ENCODE results near the gene SYT2. TPM values are rescaled to one million over a fixed set of nuclear protein-coding genes. Genes with fewer than 3 reads are reported as not detected.
"Not testable (repeated sequence)": the region's sequence is repeated elsewhere in the genome, so short reads cannot be mapped to it uniquely, and the experiment has no call there.

SYT2 gene
- total and polyA plus RNA-seq, 5 donors from 2014 or later = 0.05 TPM; not detected in 3

GRCh38 chr1:202585590-202585933 is 124.7 kb downstream of the SYT2 start:
- no peak overlapping the region for H3K27ac ChIP-seq (ENCODE audit: insufficient read depth, low read length, poor library complexity, severe bottlenecking)
- no peaks in the 10 kb centered on the region for H3K27me3 ChIP-seq (ENCODE audit: control insufficient read depth, insufficient read depth, low read length)
- H3K36me3 Mint-ChIP-seq = peaks cover 34% of the 10 kb centered on the region
- H3K4me1 Mint-ChIP-seq = no peaks in the 10 kb centered on the region
- DNase-seq = no peak
- no peaks in the 10 kb centered on the region for H3K4me1 ChIP-seq (ENCODE audit: control insufficient read depth, insufficient read depth, low read length, poor library complexity, severe bottlenecking)
- H3K27me3 Mint-ChIP-seq = no peaks in the 10 kb centered on the region
- H3K4me3 ChIP-seq (ENCODE audit: low read depth, low read length) = no peak overlapping the region
- H3K4me3 Mint-ChIP-seq = no peak overlapping the region
- peaks cover 13% of the 10 kb centered on the region for H3K36me3 ChIP-seq (ENCODE audit: control insufficient read depth, insufficient read depth, low read length)
- ATAC-seq (ENCODE audit: low read depth in 2 of 2) = no peak
- no peaks in the 10 kb centered on the region for H3K9me3 Mint-ChIP-seq
- H3K27ac Mint-ChIP-seq = no peak overlapping the region
- no peaks in the 10 kb centered on the region for H3K9me3 ChIP-seq (ENCODE audit: control insufficient read depth in 2 of 2, low read length in 2 of 2)

GRCh38 chr1:202584707-202585589 is 125.3 kb downstream of the SYT2 start:
- H3K27ac Mint-ChIP-seq = no peak overlapping the region
- DNase-seq (no peak), ATAC-seq (ENCODE audit: low read depth in 2 of 2) (no peak)
- H3K4me1 ChIP-seq (ENCODE audit: control insufficient read depth, insufficient read depth, low read length, poor library complexity, severe bottlenecking) = no peaks in the 10 kb centered on the region
- no peak overlapping the region for H3K27ac ChIP-seq (ENCODE audit: insufficient read depth, low read length, poor library complexity, severe bottlenecking)
- H3K27me3 ChIP-seq (ENCODE audit: control insufficient read depth, insufficient read depth, low read length) = no peaks in the 10 kb centered on the region
- H3K9me3 ChIP-seq (ENCODE audit: control insufficient read depth in 2 of 2, low read length in 2 of 2) = no peaks in the 10 kb centered on the region
- H3K9me3 Mint-ChIP-seq = no peaks in the 10 kb centered on the region
- no peak overlapping the region for H3K4me3 ChIP-seq (ENCODE audit: low read depth, low read length)
- peaks cover 13% of the 10 kb centered on the region for H3K36me3 ChIP-seq (ENCODE audit: control insufficient read depth, insufficient read depth, low read length)
- H3K36me3 Mint-ChIP-seq = peaks cover 36% of the 10 kb centered on the region
- H3K4me3 Mint-ChIP-seq = no peak overlapping the region
- H3K27me3 Mint-ChIP-seq = no peaks in the 10 kb centered on the region
- no peaks in the 10 kb centered on the region for H3K4me1 Mint-ChIP-seq

GRCh38 chr1:202582350-202582749 is 127.9 kb downstream of the SYT2 start:
- H3K27me3 Mint-ChIP-seq; DNase-seq; H3K9me3 ChIP-seq (ENCODE audit: control insufficient read depth in 2 of 2, low read length in 2 of 2); H3K4me3 ChIP-seq (ENCODE audit: low read depth, low read length); H3K4me3 Mint-ChIP-seq; H3K4me1 Mint-ChIP-seq; H3K27me3 ChIP-seq (ENCODE audit: control insufficient read depth, insufficient read depth, low read length); ATAC-seq (ENCODE audit: low read depth in 2 of 2); H3K9me3 Mint-ChIP-seq; H3K27ac ChIP-seq (ENCODE audit: insufficient read depth, low read length, poor library complexity, severe bottlenecking); H3K27ac Mint-ChIP-seq; H3K4me1 ChIP-seq (ENCODE audit: control insufficient read depth, insufficient read depth, low read length, poor library complexity, severe bottlenecking): not testable (repeated sequence)
- peaks cover 13% of the 10 kb centered on the region for H3K36me3 ChIP-seq (ENCODE audit: control insufficient read depth, insufficient read depth, low read length)
- H3K36me3 Mint-ChIP-seq = peaks cover 33% of the 10 kb centered on the region

- Mint-ChIP-seq H3K9me3 (no peaks in the 10 kb centered on the region), H3K27me3 (no peaks in the 10 kb centered on the region), H3K36me3 (peaks cover 27% of the 10 kb centered on the region), H3K4me1 (peaks cover 0 to 5% (median 0%) of the 10 kb centered on the region in 4 donors), H3K4me3 (no peak overlapping the region), H3K27ac (peak overlapping the region in 1 of 3 donors; percentile 95)
- Histone ChIP-seq H3K4me3 (ENCODE audit: low read depth, low read length) (no peak overlapping the region), H3K4me1 (ENCODE audit: control insufficient read depth, insufficient read depth, low read length, poor library complexity, severe bottlenecking) (no peaks in the 10 kb centered on the region), H3K9me3 (ENCODE audit: control insufficient read depth in 2 of 2, low read length in 2 of 2) (no peaks in the 10 kb centered on the region), H3K36me3 (ENCODE audit: control insufficient read depth, insufficient read depth, low read length) (peaks cover 13% of the 10 kb centered on the region), H3K27me3 (ENCODE audit: control insufficient read depth, insufficient read depth, low read length) (no peaks in the 10 kb centered on the region), H3K27ac (ENCODE audit: insufficient read depth, low read length, poor library complexity, severe bottlenecking) (no peak overlapping the region)
- DNase-seq (no peak), ATAC-seq (ENCODE audit: low read depth in 2 of 2) (no peak)
Observed at GRCh38 chr1:202580619-202581018, 129.6 kb downstream of the SYT2 start.

- DNase-seq = no peak
- no peak overlapping the region for H3K27ac Mint-ChIP-seq
- H3K27ac ChIP-seq (ENCODE audit: insufficient read depth, low read length, poor library complexity, severe bottlenecking) = no peak overlapping the region
- ATAC-seq (ENCODE audit: low read depth in 2 of 2) = no peak
- H3K36me3 Mint-ChIP-seq = peaks cover 29% of the 10 kb centered on the region
- no peaks in the 10 kb centered on the region for H3K4me1 ChIP-seq (ENCODE audit: control insufficient read depth, insufficient read depth, low read length, poor library complexity, severe bottlenecking)
- H3K4me1 Mint-ChIP-seq = peaks cover 0 to 5% (median 0%) of the 10 kb centered on the region in 4 donors
- H3K4me3 Mint-ChIP-seq = no peak overlapping the region
- H3K27me3 ChIP-seq (ENCODE audit: control insufficient read depth, insufficient read depth, low read length) = no peaks in the 10 kb centered on the region
- no peaks in the 10 kb centered on the region for H3K9me3 ChIP-seq (ENCODE audit: control insufficient read depth in 2 of 2, low read length in 2 of 2)
- H3K4me3 ChIP-seq (ENCODE audit: low read depth, low read length) = no peak overlapping the region
- H3K9me3 Mint-ChIP-seq = no peaks in the 10 kb centered on the region
- peaks cover 15% of the 10 kb centered on the region for H3K36me3 ChIP-seq (ENCODE audit: control insufficient read depth, insufficient read depth, low read length)
- no peaks in the 10 kb centered on the region for H3K27me3 Mint-ChIP-seq
Observed at GRCh38 chr1:202579806-202580205, 130.4 kb downstream of the SYT2 start.

- peaks cover 0 to 5% (median 0%) of the 10 kb centered on the region in 4 donors for H3K4me1 Mint-ChIP-seq
Observed at GRCh38 chr1:202578565-202578964, 131.7 kb downstream of the SYT2 start.

GRCh38 chr1:202578001-202578504 is 132.2 kb downstream of the SYT2 start:
- H3K4me1 Mint-ChIP-seq = peaks cover 0 to 5% (median 0%) of the 10 kb centered on the region in 4 donors
- no peaks in the 10 kb centered on the region for H3K4me1 ChIP-seq (ENCODE audit: control insufficient read depth, insufficient read depth, low read length, poor library complexity, severe bottlenecking)
- H3K36me3 Mint-ChIP-seq = peaks cover 32% of the 10 kb centered on the region
- no peaks in the 10 kb centered on the region for H3K27me3 Mint-ChIP-seq
- no peak overlapping the region for H3K4me3 Mint-ChIP-seq
- H3K36me3 ChIP-seq (ENCODE audit: control insufficient read depth, insufficient read depth, low read length) = peaks cover 13% of the 10 kb centered on the region
- DNase-seq (no peak), ATAC-seq (ENCODE audit: low read depth in 2 of 2) (no peak)
- H3K27me3 ChIP-seq (ENCODE audit: control insufficient read depth, insufficient read depth, low read length) = no peaks in the 10 kb centered on the region
- H3K27ac ChIP-seq (ENCODE audit: insufficient read depth, low read length, poor library complexity, severe bottlenecking) = no peak overlapping the region
- H3K9me3 Mint-ChIP-seq = no peaks in the 10 kb centered on the region
- H3K9me3 ChIP-seq (ENCODE audit: control insufficient read depth in 2 of 2, low read length in 2 of 2) = no peaks in the 10 kb centered on the region
- no peak overlapping the region for H3K27ac Mint-ChIP-seq
- no peak overlapping the region for H3K4me3 ChIP-seq (ENCODE audit: low read depth, low read length)

More at GRCh38 chr1:202578565-202578964, 131.7 kb downstream of the SYT2 start:
- H3K27ac ChIP-seq (ENCODE audit: insufficient read depth, low read length, poor library complexity, severe bottlenecking) = no peak overlapping the region
- H3K4me3 ChIP-seq (ENCODE audit: low read depth, low read length) = no peak overlapping the region
- no peak overlapping the region for H3K27ac Mint-ChIP-seq
- H3K9me3 Mint-ChIP-seq = no peaks in the 10 kb centered on the region
- H3K27me3 ChIP-seq (ENCODE audit: control insufficient read depth, insufficient read depth, low read length) = no peaks in the 10 kb centered on the region
- ATAC-seq (ENCODE audit: low read depth in 2 of 2) (no peak), DNase-seq (no peak)
- H3K4me1 ChIP-seq (ENCODE audit: control insufficient read depth, insufficient read depth, low read length, poor library complexity, severe bottlenecking) = no peaks in the 10 kb centered on the region
- peaks cover 13% of the 10 kb centered on the region for H3K36me3 ChIP-seq (ENCODE audit: control insufficient read depth, insufficient read depth, low read length)
- H3K4me3 Mint-ChIP-seq = no peak overlapping the region
- H3K27me3 Mint-ChIP-seq = no peaks in the 10 kb centered on the region
- no peaks in the 10 kb centered on the region for H3K9me3 ChIP-seq (ENCODE audit: control insufficient read depth in 2 of 2, low read length in 2 of 2)
- H3K36me3 Mint-ChIP-seq = peaks cover 27% of the 10 kb centered on the region

- H3K9me3 Mint-ChIP-seq = no peaks in the 10 kb centered on the region
- DNase-seq (no peak), ATAC-seq (ENCODE audit: low read depth in 2 of 2) (no peak)
- H3K36me3 ChIP-seq (ENCODE audit: control insufficient read depth, insufficient read depth, low read length) = peaks cover 13% of the 10 kb centered on the region
- no peaks in the 10 kb centered on the region for H3K9me3 ChIP-seq (ENCODE audit: control insufficient read depth in 2 of 2, low read length in 2 of 2)
- H3K27me3 ChIP-seq (ENCODE audit: control insufficient read depth, insufficient read depth, low read length) = no peaks in the 10 kb centered on the region
- peaks cover 35% of the 10 kb centered on the region for H3K36me3 Mint-ChIP-seq
- H3K27me3 Mint-ChIP-seq = no peaks in the 10 kb centered on the region
- H3K4me3 ChIP-seq (ENCODE audit: low read depth, low read length) = no peak overlapping the region
- H3K4me3 Mint-ChIP-seq = no peak overlapping the region
- H3K27ac Mint-ChIP-seq = no peak overlapping the region
- H3K4me1 ChIP-seq (ENCODE audit: control insufficient read depth, insufficient read depth, low read length, poor library complexity, severe bottlenecking) = no peaks in the 10 kb centered on the region
- H3K27ac ChIP-seq (ENCODE audit: insufficient read depth, low read length, poor library complexity, severe bottlenecking) = no peak overlapping the region
- peaks cover 0 to 5% (median 0%) of the 10 kb centered on the region in 4 donors for H3K4me1 Mint-ChIP-seq
Observed at GRCh38 chr1:202577381-202577780, 132.9 kb downstream of the SYT2 start.

Measured in CD4-positive, CD25-positive, alpha-beta regulatory T cell (primary cell).